ENCODE measurements around the gene ABCD2. TPM values are rescaled to one million over a fixed set of nuclear protein-coding genes. Genes with fewer than 3 reads are reported as not detected.

ABCD2 gene
- total and polyA plus RNA-seq, 4 donors, result under 0.01 to 0.25 (median 0.05) TPM; not detected in 1

DNA sequence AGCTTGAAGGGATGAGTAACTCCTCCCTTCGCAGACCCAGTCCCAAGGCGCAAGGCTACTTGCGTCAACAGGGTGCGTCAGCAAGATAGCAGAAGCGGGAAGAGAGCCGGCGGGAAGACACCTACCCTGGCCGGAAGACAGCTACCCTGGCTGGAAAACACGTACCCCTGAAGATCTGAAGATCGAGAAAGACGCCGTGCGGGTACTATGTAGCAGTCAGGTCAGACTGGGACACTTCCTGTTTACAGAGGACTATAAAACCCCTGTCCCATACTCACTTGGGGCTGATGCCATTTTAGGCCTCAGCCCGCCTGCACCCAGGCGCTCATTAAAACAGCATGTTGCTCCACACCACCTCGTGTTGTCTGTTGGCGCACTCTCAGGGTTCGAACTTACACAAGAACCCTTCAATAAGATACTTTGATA is 80.9 kb downstream of the ABCD2 start:
- no peak for DNase-seq (ENCODE audit: low spot score)
- H3K36me3 ChIP-seq (ENCODE audit: control insufficient read depth in 4 of 4, insufficient read depth in 3 of 4, low read depth in 1 of 4, low read length in 3 of 4), result no peaks in the 10 kb centered on the region
- TF ChIP-seq, protein P1, sequence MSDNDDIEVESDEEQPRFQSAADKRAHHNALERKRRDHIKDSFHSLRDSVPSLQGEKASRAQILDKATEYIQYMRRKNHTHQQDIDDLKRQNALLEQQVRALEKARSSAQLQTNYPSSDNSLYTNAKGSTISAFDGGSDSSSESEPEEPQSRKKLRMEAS (IDR thresholded peaks at IDR 0.05), result no peak
- TF ChIP-seq TAF1 (conservative IDR thresholded peaks at IDR 0.05), result no peak
- TF ChIP-seq NR2F2 (IDR thresholded peaks at IDR 0.05), result no peak
- no peak for TF ChIP-seq YY1 (IDR thresholded peaks at IDR 0.05)
- TF ChIP-seq, protein P2, sequence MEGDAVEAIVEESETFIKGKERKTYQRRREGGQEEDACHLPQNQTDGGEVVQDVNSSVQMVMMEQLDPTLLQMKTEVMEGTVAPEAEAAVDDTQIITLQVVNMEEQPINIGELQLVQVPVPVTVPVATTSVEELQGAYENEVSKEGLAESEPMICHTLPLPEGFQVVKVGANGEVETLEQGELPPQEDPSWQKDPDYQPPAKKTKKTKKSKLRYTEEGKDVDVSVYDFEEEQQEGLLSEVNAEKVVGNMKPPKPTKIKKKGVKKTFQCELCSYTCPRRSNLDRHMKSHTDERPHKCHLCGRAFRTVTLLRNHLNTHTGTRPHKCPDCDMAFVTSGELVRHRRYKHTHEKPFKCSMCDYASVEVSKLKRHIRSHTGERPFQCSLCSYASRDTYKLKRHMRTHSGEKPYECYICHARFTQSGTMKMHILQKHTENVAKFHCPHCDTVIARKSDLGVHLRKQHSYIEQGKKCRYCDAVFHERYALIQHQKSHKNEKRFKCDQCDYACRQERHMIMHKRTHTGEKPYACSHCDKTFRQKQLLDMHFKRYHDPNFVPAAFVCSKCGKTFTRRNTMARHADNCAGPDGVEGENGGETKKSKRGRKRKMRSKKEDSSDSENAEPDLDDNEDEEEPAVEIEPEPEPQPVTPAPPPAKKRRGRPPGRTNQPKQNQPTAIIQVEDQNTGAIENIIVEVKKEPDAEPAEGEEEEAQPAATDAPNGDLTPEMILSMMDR (IDR thresholded peaks at IDR 0.05; ENCODE audit: low read depth, low read length, missing input control), result no peak
- TF ChIP-seq RXRA (IDR thresholded peaks at IDR 0.05), result no peak
- TF ChIP-seq SP1 (IDR thresholded peaks at IDR 0.05), result no peak
- TF ChIP-seq GABPA (IDR thresholded peaks at IDR 0.05 in 1 of 2, conservative IDR thresholded peaks at IDR 0.05 in 1 of 2), result no peak
- no peak for TF ChIP-seq RAD21 (IDR thresholded peaks at IDR 0.05)
- no peak for TF ChIP-seq HNF4G (IDR thresholded peaks at IDR 0.05)
- no peak for TF ChIP-seq JUND (IDR thresholded peaks at IDR 0.05)
- TF ChIP-seq EGR1 (IDR thresholded peaks at IDR 0.05; ENCODE audit: low read depth in 2 of 2), result no peak
- TF ChIP-seq, protein P3, sequence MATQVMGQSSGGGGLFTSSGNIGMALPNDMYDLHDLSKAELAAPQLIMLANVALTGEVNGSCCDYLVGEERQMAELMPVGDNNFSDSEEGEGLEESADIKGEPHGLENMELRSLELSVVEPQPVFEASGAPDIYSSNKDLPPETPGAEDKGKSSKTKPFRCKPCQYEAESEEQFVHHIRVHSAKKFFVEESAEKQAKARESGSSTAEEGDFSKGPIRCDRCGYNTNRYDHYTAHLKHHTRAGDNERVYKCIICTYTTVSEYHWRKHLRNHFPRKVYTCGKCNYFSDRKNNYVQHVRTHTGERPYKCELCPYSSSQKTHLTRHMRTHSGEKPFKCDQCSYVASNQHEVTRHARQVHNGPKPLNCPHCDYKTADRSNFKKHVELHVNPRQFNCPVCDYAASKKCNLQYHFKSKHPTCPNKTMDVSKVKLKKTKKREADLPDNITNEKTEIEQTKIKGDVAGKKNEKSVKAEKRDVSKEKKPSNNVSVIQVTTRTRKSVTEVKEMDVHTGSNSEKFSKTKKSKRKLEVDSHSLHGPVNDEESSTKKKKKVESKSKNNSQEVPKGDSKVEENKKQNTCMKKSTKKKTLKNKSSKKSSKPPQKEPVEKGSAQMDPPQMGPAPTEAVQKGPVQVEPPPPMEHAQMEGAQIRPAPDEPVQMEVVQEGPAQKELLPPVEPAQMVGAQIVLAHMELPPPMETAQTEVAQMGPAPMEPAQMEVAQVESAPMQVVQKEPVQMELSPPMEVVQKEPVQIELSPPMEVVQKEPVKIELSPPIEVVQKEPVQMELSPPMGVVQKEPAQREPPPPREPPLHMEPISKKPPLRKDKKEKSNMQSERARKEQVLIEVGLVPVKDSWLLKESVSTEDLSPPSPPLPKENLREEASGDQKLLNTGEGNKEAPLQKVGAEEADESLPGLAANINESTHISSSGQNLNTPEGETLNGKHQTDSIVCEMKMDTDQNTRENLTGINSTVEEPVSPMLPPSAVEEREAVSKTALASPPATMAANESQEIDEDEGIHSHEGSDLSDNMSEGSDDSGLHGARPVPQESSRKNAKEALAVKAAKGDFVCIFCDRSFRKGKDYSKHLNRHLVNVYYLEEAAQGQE (IDR thresholded peaks at IDR 0.05), result no peak
- TF ChIP-seq FOXA2 (IDR thresholded peaks at IDR 0.05), result no peak
- no peaks in the 10 kb centered on the region for H3K9me3 ChIP-seq (ENCODE audit: control insufficient read depth in 4 of 4, low read length in 3 of 4)
- no peak overlapping the region for H3K4me3 ChIP-seq (ENCODE audit: low read depth in 1 of 3, low read length in 3 of 3)
- no peak overlapping the region for H3K27ac ChIP-seq (ENCODE audit: low read depth in 1 of 2, low read length in 2 of 2)
- WGBS, result 95% methylated on average over 18 of the region's 18 CpGs
- no peaks in the 10 kb centered on the region for H3K27me3 ChIP-seq (ENCODE audit: control insufficient read depth in 4 of 4, insufficient read depth in 4 of 4, low read length in 3 of 4)
- H3K4me1 ChIP-seq (ENCODE audit: control insufficient read depth in 4 of 4, insufficient read depth in 4 of 4, low read length in 3 of 4), result no peaks in the 10 kb centered on the region
- H3K9ac ChIP-seq (ENCODE audit: low read depth in 1 of 2, low read length in 2 of 2), result no peak overlapping the region

DNA sequence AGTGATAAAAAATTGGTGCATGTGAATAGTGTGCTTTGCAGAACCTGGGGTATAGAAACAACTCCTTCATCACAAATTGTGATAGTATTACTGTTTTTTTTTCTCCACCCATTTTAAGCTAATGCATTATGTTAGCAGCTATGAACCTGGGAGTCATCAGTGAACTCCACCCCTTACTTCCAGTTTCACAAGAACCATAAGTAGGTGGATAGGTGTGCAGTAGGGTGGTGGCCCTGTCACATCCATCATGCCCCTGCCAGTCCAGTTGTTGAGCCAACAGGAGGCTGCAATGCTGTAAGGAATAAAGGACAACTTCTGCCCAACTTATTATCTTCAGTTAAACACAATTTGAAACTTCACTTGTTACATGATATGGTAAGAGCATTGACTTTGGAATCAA is 85.7 kb downstream of the ABCD2 start:
- Histone ChIP-seq H3K4me1 (ENCODE audit: control insufficient read depth in 4 of 4, insufficient read depth in 4 of 4, low read length in 3 of 4) (no peaks in the 10 kb centered on the region), H3K27ac (ENCODE audit: low read depth in 1 of 2, low read length in 2 of 2) (no peak overlapping the region), H3K36me3 (ENCODE audit: control insufficient read depth in 4 of 4, insufficient read depth in 3 of 4, low read depth in 1 of 4, low read length in 3 of 4) (no peaks in the 10 kb centered on the region), H3K27me3 (ENCODE audit: control insufficient read depth in 4 of 4, insufficient read depth in 4 of 4, low read length in 3 of 4) (no peaks in the 10 kb centered on the region), H3K9me3 (ENCODE audit: control insufficient read depth in 4 of 4, low read length in 3 of 4) (no peaks in the 10 kb centered on the region), H3K9ac (ENCODE audit: low read depth in 1 of 2, low read length in 2 of 2) (no peak overlapping the region), H3K4me3 (ENCODE audit: low read depth in 1 of 3, low read length in 3 of 3) (no peak overlapping the region)
- TF ChIP-seq HNF4A (conservative IDR thresholded peaks at IDR 0.05) (no peak), HNF4G (IDR thresholded peaks at IDR 0.05) (no peak), JUND (IDR thresholded peaks at IDR 0.05) (no peak), RXRA (IDR thresholded peaks at IDR 0.05) (no peak), YY1 (IDR thresholded peaks at IDR 0.05) (no peak), RAD21 (IDR thresholded peaks at IDR 0.05) (no peak), GABPA (IDR thresholded peaks at IDR 0.05 in 1 of 2, conservative IDR thresholded peaks at IDR 0.05 in 1 of 2) (no peak), ZBTB33 (IDR thresholded peaks at IDR 0.05) (no peak), EGR1 (IDR thresholded peaks at IDR 0.05; ENCODE audit: low read depth in 2 of 2) (no peak)
- TF ChIP-seq, protein P2 (IDR thresholded peaks at IDR 0.05; ENCODE audit: low read depth, low read length, missing input control), result no peak
- TF ChIP-seq, protein P4, sequence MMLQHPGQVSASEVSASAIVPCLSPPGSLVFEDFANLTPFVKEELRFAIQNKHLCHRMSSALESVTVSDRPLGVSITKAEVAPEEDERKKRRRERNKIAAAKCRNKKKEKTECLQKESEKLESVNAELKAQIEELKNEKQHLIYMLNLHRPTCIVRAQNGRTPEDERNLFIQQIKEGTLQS (IDR thresholded peaks at IDR 0.05), result no peak
- DNase-seq (ENCODE audit: low spot score), result no peak

Data from liver (tissue), 9 donors.